GM18511 (cell line): ENCODE measurements around the gene GNAI3.

Experiments used
- ATAC-seq: cut with Tn5 transposase; IDR thresholded peaks from one replicate; pipeline ENCODE4 v1.9.1; 2021; ENCODE audit warnings: mild to moderate bottlenecking, moderate library complexity; ENCODE audit not compliant: unreplicated experiment

GNAI3 gene

GRCh38 chr1:109622137-109622892 is 73.9 kb downstream of the GNAI3 start:
- no peak for ATAC-seq

DNA sequence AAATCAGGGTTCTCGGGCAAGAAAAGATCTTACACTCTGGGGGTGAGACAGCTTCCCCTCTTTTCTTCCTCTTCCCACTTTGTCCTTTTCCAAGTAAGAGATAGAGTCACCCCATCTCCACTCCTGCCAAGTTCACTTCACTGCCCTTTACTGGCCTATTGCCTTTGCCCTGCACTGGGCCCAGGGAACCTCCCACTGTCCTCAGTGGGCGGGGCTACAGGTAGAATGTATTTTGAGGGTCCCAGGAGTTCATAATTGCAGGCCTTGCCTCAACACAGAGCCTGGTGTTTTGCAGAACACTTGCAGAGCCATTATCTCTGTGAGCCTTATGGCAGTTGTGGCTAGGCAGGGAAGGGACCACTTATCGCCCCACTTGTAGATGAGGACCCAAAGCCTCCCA is 74.5 kb downstream of the GNAI3 start:
- no peak for ATAC-seq

- no peak for ATAC-seq
Observed at GRCh38 chr1:109623601-109624161, 75.3 kb downstream of the GNAI3 start.

- no peak for ATAC-seq
Observed at GRCh38 chr1:109624201-109625010, 76.0 kb downstream of the GNAI3 start.

- ATAC-seq: no peak
Observed at GRCh38 chr1:109625176-109625575, 76.8 kb downstream of the GNAI3 start.

GRCh38 chr1:109625601-109626560 is 77.5 kb downstream of the GNAI3 start:
- no peak for ATAC-seq

GRCh38 chr1:109626682-109627408 is 78.4 kb downstream of the GNAI3 start:
- ATAC-seq: no peak

DNA sequence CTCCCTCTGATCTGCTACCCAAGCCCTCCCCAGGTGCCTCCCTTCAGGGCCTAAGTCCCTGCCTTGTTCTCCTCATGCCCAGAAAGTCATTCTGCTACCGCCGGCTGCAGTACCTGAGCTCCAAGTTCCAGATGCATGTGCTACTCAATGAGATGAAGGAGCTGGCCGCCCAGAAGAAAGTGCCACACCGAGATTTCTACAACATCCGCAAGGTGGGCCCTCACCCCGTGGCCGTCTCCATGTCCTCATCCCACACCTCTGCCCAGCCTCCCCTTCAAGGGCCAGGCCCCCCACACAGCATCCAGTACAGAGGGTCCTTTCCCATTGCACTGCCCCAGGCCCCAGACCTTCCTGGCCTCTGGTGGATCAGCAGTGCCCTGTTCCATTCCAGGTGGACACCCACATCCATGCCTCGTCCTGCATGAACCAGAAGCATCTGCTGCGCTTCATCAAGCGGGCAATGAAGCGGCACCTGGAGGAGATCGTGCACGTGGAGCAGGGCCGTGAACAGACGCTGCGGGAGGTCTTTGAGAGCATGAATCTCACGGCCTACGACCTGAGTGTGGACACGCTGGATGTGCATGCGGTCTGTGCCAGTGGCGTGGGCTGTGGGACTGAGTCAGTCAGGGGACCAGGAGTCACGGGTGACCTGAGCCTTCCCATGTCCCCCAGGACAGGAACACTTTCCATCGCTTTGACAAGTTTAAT is 79.4 kb downstream of the GNAI3 start:
- no peak for ATAC-seq

DNA sequence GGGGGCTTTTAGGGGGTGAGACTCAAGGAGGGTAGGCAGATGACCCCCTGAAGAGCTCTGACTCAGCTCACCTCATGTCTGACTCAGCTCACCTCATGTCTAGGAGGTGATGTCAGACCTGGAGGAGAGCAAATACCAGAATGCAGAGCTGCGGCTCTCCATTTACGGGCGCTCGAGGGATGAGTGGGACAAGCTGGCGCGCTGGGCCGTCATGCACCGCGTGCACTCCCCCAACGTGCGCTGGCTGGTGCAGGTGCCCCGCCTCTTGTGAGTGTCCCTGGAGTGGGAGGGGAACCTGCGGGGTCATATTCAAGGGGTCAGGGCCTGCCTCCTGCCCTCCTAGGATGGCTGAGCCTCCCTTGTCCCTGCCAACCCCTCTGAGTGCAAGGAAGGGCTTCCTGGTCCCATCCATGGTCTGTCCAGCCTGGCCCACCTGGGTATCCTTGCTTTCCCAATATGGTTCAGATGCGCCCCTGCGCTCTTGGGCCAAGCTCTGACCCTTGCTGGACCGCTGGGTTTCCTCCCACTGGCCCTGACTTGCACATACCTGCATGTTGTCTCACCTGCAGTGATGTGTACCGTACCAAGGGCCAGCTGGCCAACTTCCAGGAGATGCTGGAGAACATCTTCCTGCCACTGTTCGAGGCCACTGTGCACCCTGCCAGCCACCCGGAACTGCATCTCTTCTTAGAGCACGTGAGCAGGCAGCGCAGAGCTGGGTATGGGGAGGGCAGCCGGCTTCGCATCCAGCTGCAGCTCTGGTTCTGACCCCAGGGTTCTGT is 80.3 kb downstream of the GNAI3 start:
- no peak for ATAC-seq

DNA sequence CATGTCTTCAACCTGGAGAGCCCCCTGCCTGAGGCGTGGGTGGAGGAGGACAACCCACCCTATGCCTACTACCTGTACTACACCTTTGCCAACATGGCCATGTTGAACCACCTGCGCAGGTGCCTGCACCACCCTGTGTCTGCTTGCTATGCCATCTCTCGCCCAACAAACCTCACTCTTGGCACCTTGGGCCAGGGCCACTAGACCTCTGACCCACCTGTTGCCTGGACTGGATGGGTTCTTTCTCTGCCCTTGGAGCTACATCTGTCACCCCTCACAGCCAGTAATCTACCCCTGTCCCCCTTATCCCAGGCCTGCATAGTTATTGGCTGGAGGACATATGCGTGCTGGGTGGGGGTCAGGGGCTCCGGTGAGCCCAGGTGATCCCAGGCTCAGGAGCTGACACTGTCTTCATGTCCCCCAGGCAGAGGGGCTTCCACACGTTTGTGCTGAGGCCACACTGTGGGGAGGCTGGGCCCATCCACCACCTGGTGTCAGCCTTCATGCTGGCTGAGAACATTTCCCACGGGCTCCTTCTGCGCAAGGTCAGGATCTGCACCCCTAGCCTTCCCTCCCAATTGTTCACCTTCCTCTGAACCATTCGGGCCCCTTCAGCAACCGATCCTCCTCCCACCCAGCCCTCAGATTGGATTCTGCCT is 81.1 kb downstream of the GNAI3 start:
- no peak for ATAC-seq

- ATAC-seq: no peak
Observed at GRCh38 chr1:109630081-109630897, 81.9 kb downstream of the GNAI3 start.

GRCh38 chr1:109630898-109631512 is 82.6 kb downstream of the GNAI3 start:
- no peak for ATAC-seq

DNA sequence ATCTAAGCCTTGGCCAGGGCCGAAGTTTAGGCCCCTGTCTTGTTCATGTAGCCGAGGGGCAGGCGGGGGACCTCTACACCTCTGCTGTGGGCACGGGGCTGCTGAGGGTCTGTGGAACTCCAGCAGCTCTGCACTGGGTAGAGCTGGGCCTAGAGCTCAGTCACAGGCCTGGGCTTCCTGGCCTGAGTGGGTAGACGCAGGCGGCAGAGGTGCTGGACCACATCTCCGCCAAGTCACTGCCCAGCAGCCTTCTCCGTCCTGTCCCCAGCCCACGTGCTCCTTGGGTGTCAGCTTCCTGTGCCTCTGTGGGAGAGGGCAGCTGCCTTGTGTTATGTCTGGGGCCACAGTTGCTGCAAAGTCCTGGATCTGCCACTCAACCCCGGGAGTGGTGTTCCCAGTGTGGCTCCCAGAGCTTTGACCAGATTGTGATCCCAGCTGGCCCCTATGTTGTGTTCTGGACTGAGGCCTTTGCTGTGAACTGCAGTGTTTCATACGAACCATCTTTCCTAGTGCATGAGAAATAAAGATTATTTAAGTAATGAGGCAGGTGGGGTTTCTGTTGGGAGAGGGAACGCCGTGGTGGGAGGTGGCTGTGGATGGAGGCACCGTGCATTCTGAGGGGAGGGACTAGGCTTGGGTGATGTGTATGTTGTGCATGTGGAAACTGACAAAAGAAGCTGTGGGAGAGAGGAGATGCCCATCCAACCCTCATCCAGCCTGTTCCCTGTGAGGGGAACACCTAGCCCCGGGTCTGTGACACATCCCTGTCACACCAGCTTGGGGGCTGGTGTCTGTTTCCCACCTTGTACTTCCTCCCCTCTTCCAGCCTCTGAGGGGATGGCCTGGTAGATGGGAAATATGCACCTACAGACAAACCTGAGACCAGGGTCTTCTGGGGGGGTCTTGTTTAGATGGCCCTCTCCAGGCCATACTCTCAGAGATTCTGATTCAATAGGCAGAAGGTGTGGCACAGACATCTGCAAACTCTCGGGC is 83.4 kb downstream of the GNAI3 start:
- ATAC-seq: no peak

DNA sequence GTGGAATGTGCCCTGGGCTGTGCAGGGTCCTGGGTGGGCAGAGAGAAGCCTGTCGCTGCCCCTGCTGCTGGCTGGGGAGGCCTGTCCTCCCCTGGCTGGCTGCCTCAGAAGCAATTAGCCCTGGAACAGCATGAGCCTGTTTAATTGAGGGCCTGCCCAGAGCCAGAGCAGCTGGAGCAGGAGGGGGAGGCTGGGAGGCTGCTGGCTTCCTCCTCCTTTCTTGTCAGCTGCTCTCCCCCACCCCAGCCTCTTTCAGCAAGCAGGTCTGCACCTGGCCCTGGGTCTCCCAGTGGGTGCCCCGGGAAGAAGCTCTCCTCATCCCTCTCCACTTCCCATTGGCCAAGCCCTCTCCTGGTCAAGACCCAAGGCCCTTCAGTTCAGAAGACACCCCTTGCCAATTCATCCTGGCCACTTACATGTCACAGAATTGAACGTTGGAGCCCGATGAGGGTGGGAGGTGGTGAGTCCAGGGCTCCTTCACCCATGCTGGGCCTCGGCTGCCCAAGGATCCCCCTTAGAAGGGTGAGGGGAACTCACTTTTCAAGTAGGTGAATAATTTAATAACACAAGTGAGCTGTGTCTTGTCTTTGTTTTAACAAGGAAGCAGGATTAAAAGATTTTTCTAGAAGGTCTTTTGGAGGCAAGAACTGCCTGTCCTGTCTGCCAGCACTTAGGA is 84.4 kb downstream of the GNAI3 start:
- no peak for ATAC-seq

DNA sequence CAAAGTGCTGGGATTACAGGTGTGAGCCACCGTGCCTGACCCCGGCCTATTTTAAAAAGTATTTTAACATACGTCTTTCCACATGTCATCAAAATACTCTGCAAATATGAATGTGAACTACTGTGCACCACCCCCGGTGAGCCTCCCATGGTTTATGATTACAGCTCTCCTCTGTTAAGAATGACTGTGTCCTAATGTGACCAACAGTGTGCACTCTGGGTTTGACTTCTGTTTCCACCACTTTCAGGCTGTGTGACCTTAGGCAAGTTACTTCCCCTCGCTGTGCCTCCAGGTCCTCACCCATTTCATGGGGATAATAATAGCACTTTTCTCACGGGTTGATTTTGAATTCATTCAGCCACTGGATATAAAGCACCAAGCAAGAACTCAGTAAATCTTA is 85.9 kb downstream of the GNAI3 start:
- no peak for ATAC-seq
